Measurements from ENCODE around the gene GPR160. TPM values are rescaled to one million over a fixed set of nuclear protein-coding genes. Genes with fewer than 3 reads are reported as not detected.
"Not testable (repeated sequence)": the region's sequence is repeated elsewhere in the genome, so short reads cannot be mapped to it uniquely, and the experiment has no call there.

Gene GPR160
- total RNA-seq, 1 donor from 2014 or later, result 65.5 TPM

GRCh38 chr3:170012683-170013400 lies 25.0 kb upstream of the GPR160 start:
- no peak for TF ChIP-seq CTCF (IDR thresholded peaks at IDR 0.05)
- CTCF ChIA-PET, result no interaction called here

GRCh38 chr3:170016057-170016456 lies 21.7 kb upstream of the GPR160 start:
- intact Hi-C loops (cut with micrococcal nuclease), result no loop called here
- ATAC-seq (ENCODE audit: low read depth), result no peak
- CTCF ChIA-PET, result no interaction called here

More at GRCh38 chr3:170012683-170013400, 25.0 kb upstream of the GPR160 start:
- ATAC-seq (ENCODE audit: low read depth) (no peak), DNase-seq (no peak)
- intact Hi-C loops (cut with micrococcal nuclease), result no loop called here
- Mint-ChIP-seq H3K4me3 (no peak overlapping the region), H3K4me1 (peaks cover 9% of the 10 kb centered on the region), H3K36me3 (ENCODE audit: low read depth) (no peaks in the 10 kb centered on the region), H3K27me3 (no peaks in the 10 kb centered on the region), H3K9me3 (no peaks in the 10 kb centered on the region), H3K27ac (no peak overlapping the region)
- POLR2A ChIA-PET, result no interaction called here

GRCh38 chr3:170019306-170019705 lies 18.5 kb upstream of the GPR160 start:
- H3K27me3 Mint-ChIP-seq; intact Hi-C loops (cut with micrococcal nuclease); CTCF ChIA-PET; H3K9me3 Mint-ChIP-seq; ATAC-seq (ENCODE audit: low read depth); DNase-seq; H3K27ac Mint-ChIP-seq; H3K4me3 Mint-ChIP-seq; H3K4me1 Mint-ChIP-seq; H3K36me3 Mint-ChIP-seq (ENCODE audit: low read depth): not testable (repeated sequence)
- POLR2A ChIA-PET, result interaction anchor here (0.6 kb wide), 1 partner anchor 89 kb away, joined by 5 read pairs; no protein-coding TSS in a partner anchor

More at GRCh38 chr3:170016057-170016456, 21.7 kb upstream of the GPR160 start:
- no peak for DNase-seq
- H3K36me3 Mint-ChIP-seq (ENCODE audit: low read depth), result no peaks in the 10 kb centered on the region
- peaks cover 4% of the 10 kb centered on the region for H3K27me3 Mint-ChIP-seq
- H3K27ac Mint-ChIP-seq, result no peak overlapping the region
- H3K4me1 Mint-ChIP-seq, result peaks cover 6% of the 10 kb centered on the region
- no peak for TF ChIP-seq CTCF (IDR thresholded peaks at IDR 0.05)
- no peak overlapping the region for H3K4me3 Mint-ChIP-seq
- H3K9me3 Mint-ChIP-seq, result no peaks in the 10 kb centered on the region
- POLR2A ChIA-PET, result no interaction called here

- H3K36me3 Mint-ChIP-seq (ENCODE audit: low read depth), result no peaks in the 10 kb centered on the region
- peaks cover 4% of the 10 kb centered on the region for H3K27me3 Mint-ChIP-seq
- CTCF ChIA-PET, result interaction anchor here (0.6 to 2.1 kb wide), 11 partner anchors 13 to 258 kb away, joined by 3 to 13 read pairs (median 3); no protein-coding TSS in a partner anchor
- peaks cover 5% of the 10 kb centered on the region for H3K4me1 Mint-ChIP-seq
- DNase-seq (no peak), ATAC-seq (ENCODE audit: low read depth) (peak; percentile 70)
- no peak overlapping the region for H3K4me3 Mint-ChIP-seq
- H3K27ac Mint-ChIP-seq, result no peak overlapping the region
- POLR2A ChIA-PET, result interaction anchor here (0.7 to 1.5 kb wide), 5 partner anchors 20 to 254 kb away, joined by 3 to 12 read pairs (median 4); no protein-coding TSS in a partner anchor
- intact Hi-C loops (cut with micrococcal nuclease), result loop anchor here (1.0 kb wide), 1 partner anchor 156 kb away; no protein-coding TSS in a partner anchor
- no peaks in the 10 kb centered on the region for H3K9me3 Mint-ChIP-seq
- no peak for TF ChIP-seq CTCF (IDR thresholded peaks at IDR 0.05)
Measured at GRCh38 chr3:170021083-170021482, 16.7 kb upstream of the GPR160 start.

GRCh38 chr3:170022336-170022735 lies 15.5 kb upstream of the GPR160 start:
- ChIA-PET POLR2A (no interaction called here), CTCF (interaction anchor here (1.2 to 2.1 kb wide), 2 partner anchors 93 to 208 kb away, joined by 3 to 13 read pairs; no protein-coding TSS in a partner anchor)
- Mint-ChIP-seq H3K36me3 (ENCODE audit: low read depth) (no peaks in the 10 kb centered on the region), H3K27me3 (peaks cover 4% of the 10 kb centered on the region), H3K9me3 (no peaks in the 10 kb centered on the region), H3K4me1 (peaks cover 7% of the 10 kb centered on the region), H3K4me3 (no peak overlapping the region), H3K27ac (no peak overlapping the region)
- intact Hi-C loops (cut with micrococcal nuclease), result no loop called here
- TF ChIP-seq CTCF (IDR thresholded peaks at IDR 0.05), result no peak
- DNase-seq, result no peak
- ATAC-seq (ENCODE audit: low read depth), result no peak
